ENCODE data around the gene CHFR.

CHFR gene

GRCh38 chr12:132804426-132804861, 83.0 kb downstream of the CHFR start:
- Histone ChIP-seq H3K4me2 (ENCODE audit: insufficient read depth, low read length) (no peak overlapping the region), H2AFZ (ENCODE audit: low read depth, low read length) (no peak overlapping the region), H3K9me3 (ENCODE audit: insufficient read depth, low read length, severe bottlenecking) (no peaks in the 10 kb centered on the region), H3K36me3 (ENCODE audit: insufficient read depth, low read length) (peaks cover 81% of the 10 kb centered on the region), H3K79me2 (ENCODE audit: insufficient read depth, low read length) (peaks cover 12% of the 10 kb centered on the region; the same call in 1 of the 2 replicates), H3K27me3 (ENCODE audit: insufficient read depth, low read length, poor library complexity) (no peaks in the 10 kb centered on the region), H3K27ac (ENCODE audit: low read length) (no peak overlapping the region), H3K4me1 (ENCODE audit: insufficient read depth, low read length) (no peaks in the 10 kb centered on the region), H3K9ac (ENCODE audit: low read depth, low read length) (no peak overlapping the region), H3K4me3 (ENCODE audit: low read depth in 1 of 2, low read length in 2 of 2) (no peak overlapping the region), H4K20me1 (ENCODE audit: insufficient read depth, low read length) (peaks cover 18% of the 10 kb centered on the region)
- ATAC-seq (ENCODE audit: insufficient read depth, low read depth) (no peak), DNase-seq (no peak)
- TF ChIP-seq EZH2 (IDR thresholded peaks at IDR 0.05; ENCODE audit: borderline replicate concordance, low read depth, low read length, severe bottlenecking) (no peak), CTCF (IDR thresholded peaks at IDR 0.05; ENCODE audit: borderline replicate concordance, extremely low read depth, low read length, poor library complexity, severe bottlenecking) (no peak)

- H4K20me1 ChIP-seq (ENCODE audit: insufficient read depth, low read length), result peaks cover 19% of the 10 kb centered on the region
- TF ChIP-seq CTCF (IDR thresholded peaks at IDR 0.05; ENCODE audit: borderline replicate concordance, extremely low read depth, low read length, poor library complexity, severe bottlenecking) (no peak), EZH2 (IDR thresholded peaks at IDR 0.05; ENCODE audit: borderline replicate concordance, low read depth, low read length, severe bottlenecking) (no peak)
- no peak overlapping the region for H2AFZ ChIP-seq (ENCODE audit: low read depth, low read length)
- H3K79me2 ChIP-seq (ENCODE audit: insufficient read depth, low read length), result peaks cover 12% of the 10 kb centered on the region; the same call in 1 of the 2 replicates
- no peak overlapping the region for H3K27ac ChIP-seq (ENCODE audit: low read length)
- ATAC-seq (ENCODE audit: insufficient read depth, low read depth) (no peak), DNase-seq (no peak)
- H3K4me2 ChIP-seq (ENCODE audit: insufficient read depth, low read length), result no peak overlapping the region
- H3K9ac ChIP-seq (ENCODE audit: low read depth, low read length), result no peak overlapping the region
- no peak overlapping the region for H3K4me3 ChIP-seq (ENCODE audit: low read depth in 1 of 2, low read length in 2 of 2)
- H3K4me1 ChIP-seq (ENCODE audit: insufficient read depth, low read length), result no peaks in the 10 kb centered on the region
- peaks cover 85% of the 10 kb centered on the region for H3K36me3 ChIP-seq (ENCODE audit: insufficient read depth, low read length)
- H3K9me3 ChIP-seq (ENCODE audit: insufficient read depth, low read length, severe bottlenecking), result no peaks in the 10 kb centered on the region
- H3K27me3 ChIP-seq (ENCODE audit: insufficient read depth, low read length, poor library complexity), result no peaks in the 10 kb centered on the region
These were observed 83.5 kb downstream of the CHFR start for GRCh38 chr12:132803888-132804287.

- Histone ChIP-seq H3K79me2 (ENCODE audit: insufficient read depth, low read length) (peaks cover 12% of the 10 kb centered on the region; the same call in 1 of the 2 replicates), H3K4me1 (ENCODE audit: insufficient read depth, low read length) (no peaks in the 10 kb centered on the region), H3K4me3 (ENCODE audit: low read depth in 1 of 2, low read length in 2 of 2) (no peak overlapping the region), H3K9ac (ENCODE audit: low read depth, low read length) (no peak overlapping the region), H4K20me1 (ENCODE audit: insufficient read depth, low read length) (peaks cover 21% of the 10 kb centered on the region), H2AFZ (ENCODE audit: low read depth, low read length) (no peak overlapping the region), H3K36me3 (ENCODE audit: insufficient read depth, low read length) (peaks cover 83% of the 10 kb centered on the region), H3K4me2 (ENCODE audit: insufficient read depth, low read length) (no peak overlapping the region), H3K27ac (ENCODE audit: low read length) (no peak overlapping the region), H3K27me3 (ENCODE audit: insufficient read depth, low read length, poor library complexity) (no peaks in the 10 kb centered on the region), H3K9me3 (ENCODE audit: insufficient read depth, low read length, severe bottlenecking) (no peaks in the 10 kb centered on the region)
- TF ChIP-seq EZH2 (IDR thresholded peaks at IDR 0.05; ENCODE audit: borderline replicate concordance, low read depth, low read length, severe bottlenecking), result no peak
- TF ChIP-seq CTCF (IDR thresholded peaks at IDR 0.05; ENCODE audit: borderline replicate concordance, extremely low read depth, low read length, poor library complexity, severe bottlenecking), result no peak
- no peak for DNase-seq
- no peak for ATAC-seq (ENCODE audit: insufficient read depth, low read depth)
These were observed 84.3 kb downstream of the CHFR start for GRCh38 chr12:132803125-132803524.

GRCh38 chr12:132801741-132802140, 85.7 kb downstream of the CHFR start:
- H3K79me2 ChIP-seq (ENCODE audit: insufficient read depth, low read length), result peaks cover 10% of the 10 kb centered on the region; the same call in 1 of the 2 replicates
- H3K27me3 ChIP-seq (ENCODE audit: insufficient read depth, low read length, poor library complexity), result no peaks in the 10 kb centered on the region
- H2AFZ ChIP-seq (ENCODE audit: low read depth, low read length), result no peak overlapping the region
- no peak overlapping the region for H3K27ac ChIP-seq (ENCODE audit: low read length)
- H3K9me3 ChIP-seq (ENCODE audit: insufficient read depth, low read length, severe bottlenecking), result no peaks in the 10 kb centered on the region
- H3K4me1 ChIP-seq (ENCODE audit: insufficient read depth, low read length), result no peaks in the 10 kb centered on the region
- no peak for DNase-seq
- no peak overlapping the region for H3K9ac ChIP-seq (ENCODE audit: low read depth, low read length)
- TF ChIP-seq EZH2 (IDR thresholded peaks at IDR 0.05; ENCODE audit: borderline replicate concordance, low read depth, low read length, severe bottlenecking) (no peak), CTCF (IDR thresholded peaks at IDR 0.05; ENCODE audit: borderline replicate concordance, extremely low read depth, low read length, poor library complexity, severe bottlenecking) (no peak)
- H3K36me3 ChIP-seq (ENCODE audit: insufficient read depth, low read length), result peaks cover 84% of the 10 kb centered on the region
- H4K20me1 ChIP-seq (ENCODE audit: insufficient read depth, low read length), result peaks cover 21% of the 10 kb centered on the region
- no peak overlapping the region for H3K4me2 ChIP-seq (ENCODE audit: insufficient read depth, low read length)
- H3K4me3 ChIP-seq (ENCODE audit: low read depth in 1 of 2, low read length in 2 of 2), result no peak overlapping the region
- ATAC-seq (ENCODE audit: insufficient read depth, low read depth), result no peak

Measured in DND-41 (cell line).